Neuronal stem cell (in vitro differentiated cells): ENCODE results near the gene TAOK3.

ENCODE experiments used
- DNase-seq: peaks from one replicate; pipeline ENCODE4 v3.0.0-alpha.2; 2013; ENCODE audit warnings: low spot score
- H2AFZ ChIP-seq: one replicate; pipeline ENCODE4 v1.6.1; 2013; ENCODE audit warnings: mild to moderate bottlenecking, low read length, inconsistent platforms
- H2AK5ac ChIP-seq: 2 replicates; pipeline ENCODE4 v1.6.1; 2013; ENCODE audit warnings: low read depth, mild to moderate bottlenecking, inconsistent platforms, low read length, moderate library complexity, mixed read lengths
- H2BK120ac ChIP-seq: 2 replicates; pipeline ENCODE4 v1.6.1; 2013; ENCODE audit warnings: low read depth, mild to moderate bottlenecking, inconsistent platforms, low read length, moderate library complexity, mixed read lengths
- H2BK12ac ChIP-seq: one replicate; pipeline ENCODE4 v1.6.1; 2013; ENCODE audit warnings: low read length, inconsistent platforms
- H2BK15ac ChIP-seq: 2 replicates; pipeline ENCODE4 v1.6.1; 2013; ENCODE audit warnings: mild to moderate bottlenecking, low read length, inconsistent platforms, mixed read lengths
- H2BK5ac ChIP-seq: one replicate; pipeline ENCODE4 v1.6.1; 2013; ENCODE audit warnings: inconsistent platforms, mild to moderate bottlenecking, low read length, moderate library complexity
- H3K14ac ChIP-seq: one replicate; pipeline ENCODE4 v1.6.1; 2013; ENCODE audit warnings: low read length, inconsistent platforms
- H3K18ac ChIP-seq: 2 replicates; pipeline ENCODE4 v1.6.1; 2013; ENCODE audit warnings: low read length, inconsistent platforms
- H3K23ac ChIP-seq: 2 replicates; pipeline ENCODE4 v1.6.1; 2013; ENCODE audit warnings: low read depth, mild to moderate bottlenecking, mixed read lengths, low read length, inconsistent platforms; ENCODE audit not compliant: poor library complexity
- H3K27ac ChIP-seq: replicated peaks from 3 replicates; pipeline ENCODE4 v1.5.1; 2013; ENCODE audit warnings: low read length, inconsistent platforms
- H3K27me3 ChIP-seq, 3 experiments: 2 replicates each; pipeline ENCODE4 v1.6.1; 2013; ENCODE audit warnings: low read length in 3 of 3, mild to moderate bottlenecking in 2 of 3, inconsistent platforms in 1 of 3, low read depth in 1 of 3, mixed read lengths in 1 of 3, moderate library complexity in 1 of 3; ENCODE audit not compliant: control insufficient read depth in 3 of 3, insufficient read depth in 3 of 3
- H3K36me3 ChIP-seq, 2 donors: replicated peaks in 1 of 2; 2 replicates each; pipeline ENCODE4 v1.6.1; 2013; ENCODE audit warnings: low read length in 2 of 2; ENCODE audit not compliant: control insufficient read depth in 2 of 2, insufficient read depth in 2 of 2
- H3K4ac ChIP-seq: 2 replicates; pipeline ENCODE4 v1.6.1; 2013; ENCODE audit warnings: inconsistent platforms, mild to moderate bottlenecking, low read length, moderate library complexity
- H3K4me1 ChIP-seq, 2 donors: 1 replicate in 1 of 2; 2 replicates in 1 of 2; pipeline ENCODE4 v1.6.1; 2013; ENCODE audit warnings: low read length in 2 of 2, low read depth in 1 of 2; ENCODE audit not compliant: control insufficient read depth in 2 of 2, insufficient read depth in 1 of 2
- H3K4me2 ChIP-seq: one replicate; pipeline ENCODE4 v1.6.1; 2013; ENCODE audit warnings: mild to moderate bottlenecking, low read length, inconsistent platforms; ENCODE audit not compliant: insufficient read depth, poor library complexity, severe bottlenecking
- H3K4me3 ChIP-seq, 2 donors: 2 replicates each; pipeline ENCODE4 v1.5.1; 2013; ENCODE audit warnings: low read length in 2 of 2, mild to moderate bottlenecking in 2 of 2, inconsistent platforms in 1 of 2, moderate library complexity in 1 of 2
- H3K79me1 ChIP-seq: one replicate; pipeline ENCODE4 v1.6.1; 2013; ENCODE audit warnings: low read depth, mild to moderate bottlenecking, inconsistent platforms, low read length, moderate library complexity
- H3K9ac ChIP-seq: one replicate; pipeline ENCODE4 v1.6.1; 2013; ENCODE audit warnings: mild to moderate bottlenecking, low read depth, low read length, inconsistent platforms; ENCODE audit not compliant: poor library complexity
- H3K9me3 ChIP-seq, 2 donors: replicated peaks in 1 of 2; 2 replicates each; pipeline versions ENCODE3 to v1.6.1; 2013; ENCODE audit warnings: low read length in 2 of 2, mild to moderate bottlenecking in 2 of 2, inconsistent platforms in 1 of 2, low read depth in 1 of 2, mixed read lengths in 1 of 2, moderate library complexity in 1 of 2; ENCODE audit not compliant: control insufficient read depth in 2 of 2, insufficient read depth in 1 of 2
- H4K8ac ChIP-seq: one replicate; pipeline ENCODE4 v1.6.1; 2013; ENCODE audit warnings: low read depth, mild to moderate bottlenecking, inconsistent platforms, low read length, moderate library complexity
- H4K91ac ChIP-seq: one replicate; pipeline ENCODE4 v1.6.1; 2013; ENCODE audit warnings: low read length, low read depth, mild to moderate bottlenecking, inconsistent platforms; ENCODE audit not compliant: poor library complexity
- WGBS, 2 donors: extraction: QIAGEN DNeasy Blood & Tissue Kit; methylation state at CpG; one replicate each; pipeline ENCODE4 v1.1.7; 2013; ENCODE audit warnings: missing lambda C conversion rate in 2 of 2, mixed read lengths in 1 of 2; ENCODE audit not compliant: insufficient read length in 2 of 2, insufficient replicate concordance in 1 of 2; ENCODE audit errors: extremely low coverage in 2 of 2; 5-methylcytosine and 5-hydroxymethylcytosine counted together

The TAOK3 gene

GRCh38 chr12:118145113-118145797 is 227.5 kb downstream of the TAOK3 start:
- WGBS, 2 donors, result no CpG with 5 or more reads among the region's 7 CpGs
- peaks cover 28 to 88% of the 10 kb centered on the region in 2 donors for H3K36me3 ChIP-seq
- no peak overlapping the region for H2BK5ac ChIP-seq
- no peak overlapping the region for H2BK12ac ChIP-seq
- no peak overlapping the region for H3K4me3 ChIP-seq
- H2AFZ ChIP-seq, result no peak overlapping the region
- no peaks in the 10 kb centered on the region for H3K27me3 ChIP-seq
- H3K9ac ChIP-seq, result no peak overlapping the region
- H3K18ac ChIP-seq, result no peak overlapping the region
- no peaks in the 10 kb centered on the region for H3K4me1 ChIP-seq
- no peak overlapping the region for H4K91ac ChIP-seq
- DNase-seq, result no peak
- H3K23ac ChIP-seq, result no peak overlapping the region
- H3K4me2 ChIP-seq, result no peak overlapping the region
- H4K8ac ChIP-seq, result no peak overlapping the region
- H2AK5ac ChIP-seq, result no peak overlapping the region
- H3K79me1 ChIP-seq, result peaks cover 2% of the 10 kb centered on the region
- H3K14ac ChIP-seq, result no peak overlapping the region
- no peak overlapping the region for H3K27ac ChIP-seq
- H3K9me3 ChIP-seq, result no peaks in the 10 kb centered on the region
- no peak overlapping the region for H2BK120ac ChIP-seq
- no peak overlapping the region for H3K4ac ChIP-seq
- no peak overlapping the region for H2BK15ac ChIP-seq

DNA sequence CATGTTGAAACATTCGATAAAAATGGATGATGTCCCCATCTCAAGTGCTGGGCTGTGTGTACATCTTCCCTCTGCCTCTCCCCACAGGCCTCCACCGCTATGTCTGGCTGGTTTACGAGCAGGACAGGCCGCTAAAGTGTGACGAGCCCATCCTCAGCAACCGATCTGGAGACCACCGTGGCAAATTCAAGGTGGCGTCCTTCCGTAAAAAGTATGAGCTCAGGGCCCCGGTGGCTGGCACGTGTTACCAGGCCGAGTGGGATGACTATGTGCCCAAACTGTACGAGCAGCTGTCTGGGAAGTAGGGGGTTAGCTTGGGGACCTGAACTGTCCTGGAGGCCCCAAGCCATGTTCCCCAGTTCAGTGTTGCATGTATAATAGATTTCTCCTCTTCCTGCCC is 228.2 kb downstream of the TAOK3 start:
- H3K36me3 ChIP-seq, result peaks cover 33 to 90% of the 10 kb centered on the region in 2 donors
- H3K4ac ChIP-seq, result no peak overlapping the region
- no CpG with 5 or more reads among the region's 13 CpGs for WGBS, 2 donors
- H4K91ac ChIP-seq, result no peak overlapping the region
- H3K4me2 ChIP-seq, result no peak overlapping the region
- H2AFZ ChIP-seq, result no peak overlapping the region
- H3K79me1 ChIP-seq, result peaks cover 2% of the 10 kb centered on the region
- H2BK120ac ChIP-seq, result no peak overlapping the region
- H2BK12ac ChIP-seq, result no peak overlapping the region
- H3K27me3 ChIP-seq, result no peaks in the 10 kb centered on the region
- H3K9me3 ChIP-seq, result no peaks in the 10 kb centered on the region
- no peak overlapping the region for H3K4me3 ChIP-seq
- no peak overlapping the region for H3K18ac ChIP-seq
- H4K8ac ChIP-seq, result no peak overlapping the region
- H3K23ac ChIP-seq, result no peak overlapping the region
- no peak overlapping the region for H2AK5ac ChIP-seq
- no peak overlapping the region for H2BK5ac ChIP-seq
- H3K14ac ChIP-seq, result no peak overlapping the region
- H3K4me1 ChIP-seq, result no peaks in the 10 kb centered on the region
- H3K9ac ChIP-seq, result no peak overlapping the region
- no peak overlapping the region for H2BK15ac ChIP-seq
- no peak overlapping the region for H3K27ac ChIP-seq
- no peak for DNase-seq

DNA sequence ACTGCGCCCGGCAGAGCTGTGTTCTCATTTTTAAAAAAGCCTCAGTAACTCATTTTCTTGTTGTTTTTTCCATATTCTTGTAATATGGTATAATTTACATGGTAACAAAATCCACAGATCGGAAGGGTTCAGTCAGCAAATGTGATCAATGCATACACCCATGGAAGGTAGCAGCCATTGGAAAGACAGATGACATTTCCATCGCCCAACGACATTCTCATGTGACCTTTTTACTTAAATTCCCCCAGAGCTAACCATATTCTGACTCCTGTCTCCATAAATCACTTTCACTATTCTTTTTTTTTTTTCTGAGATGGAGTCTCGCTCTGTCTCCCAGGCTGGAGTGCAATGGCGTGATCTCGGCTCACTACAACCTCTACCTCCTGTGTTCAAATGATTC is 231.9 kb downstream of the TAOK3 start:
- Histone ChIP-seq H3K18ac (no peak overlapping the region), H3K23ac (no peak overlapping the region), H2AFZ (no peak overlapping the region), H3K4ac (no peak overlapping the region), H4K91ac (no peak overlapping the region), H3K79me1 (peaks cover 5% of the 10 kb centered on the region), H2BK5ac (no peak overlapping the region), H3K4me1 (no peaks in the 10 kb centered on the region), H3K4me2 (no peak overlapping the region), H3K14ac (no peak overlapping the region), H3K27me3 (no peaks in the 10 kb centered on the region), H3K9me3 (no peaks in the 10 kb centered on the region), H3K9ac (no peak overlapping the region), H2BK15ac (no peak overlapping the region), H3K36me3 (peaks cover 38 to 88% of the 10 kb centered on the region in 2 donors), H4K8ac (no peak overlapping the region), H2AK5ac (no peak overlapping the region), H3K4me3 (no peak overlapping the region), H3K27ac (no peak overlapping the region), H2BK12ac (no peak overlapping the region), H2BK120ac (no peak overlapping the region)
- DNase-seq, result no peak
- no CpG with 5 or more reads among the region's 8 CpGs for WGBS, 2 donors

DNA sequence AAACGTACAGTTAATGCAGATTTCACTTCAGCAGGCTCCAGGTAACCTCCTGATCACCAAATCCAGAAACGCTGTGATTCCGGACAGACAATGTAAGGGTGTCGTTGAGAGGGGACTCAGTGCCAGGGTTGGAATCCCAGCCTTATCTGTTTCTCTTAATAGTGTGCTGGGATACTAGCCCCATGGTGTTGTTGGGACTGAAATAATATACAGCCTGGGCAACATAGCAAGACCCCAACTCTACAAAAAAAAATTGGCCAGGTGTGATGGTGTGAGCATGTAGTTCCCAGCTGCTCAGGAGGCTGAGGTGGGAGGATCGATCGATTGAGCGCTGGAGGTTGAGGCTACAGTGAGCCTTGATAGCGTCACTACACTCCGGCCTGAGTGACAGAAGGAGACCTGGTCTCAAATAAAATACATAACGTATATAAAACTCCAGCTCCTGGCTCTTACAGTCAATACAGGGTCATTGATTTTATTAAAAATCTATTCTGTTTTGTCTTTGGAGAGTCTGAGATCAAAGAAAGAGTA is 235.5 kb downstream of the TAOK3 start:
- H3K27ac ChIP-seq, result no peak overlapping the region
- no peak for DNase-seq
- WGBS, 2 donors, result no CpG with 5 or more reads among the region's 10 CpGs

More for the DNA sequence above, 235.5 kb downstream of the TAOK3 start:
- Histone ChIP-seq H2BK5ac (no peak overlapping the region), H3K9me3 (no peaks in the 10 kb centered on the region), H2BK15ac (no peak overlapping the region), H3K9ac (no peak overlapping the region), H3K4ac (no peak overlapping the region), H2BK120ac (no peak overlapping the region), H4K8ac (no peak overlapping the region), H3K36me3 (peaks cover 21 to 52% of the 10 kb centered on the region in 2 donors), H3K27me3 (no peaks in the 10 kb centered on the region), H2AFZ (no peak overlapping the region), H3K14ac (no peak overlapping the region), H3K4me1 (no peaks in the 10 kb centered on the region), H3K23ac (no peak overlapping the region), H2AK5ac (no peak overlapping the region), H3K79me1 (peaks cover 3% of the 10 kb centered on the region), H3K4me3 (peak overlapping the region; percentile 86 to 95), H2BK12ac (no peak overlapping the region), H3K18ac (no peak overlapping the region), H3K4me2 (peak overlapping the region; percentile 98), H4K91ac (no peak overlapping the region)
